HG02588 (cell line): Measurements from ENCODE around the gene L3MBTL3.

Source experiments
- ATAC-seq: cut with Tn5 transposase; IDR thresholded peaks from one replicate; pipeline ENCODE4 v1.9.1; 2021; ENCODE audit warnings: mild to moderate bottlenecking, moderate library complexity; ENCODE audit not compliant: unreplicated experiment

The L3MBTL3 gene

GRCh38 chr6:130026859-130027258 is 8.5 kb downstream of the L3MBTL3 start:
- no peak for ATAC-seq

DNA sequence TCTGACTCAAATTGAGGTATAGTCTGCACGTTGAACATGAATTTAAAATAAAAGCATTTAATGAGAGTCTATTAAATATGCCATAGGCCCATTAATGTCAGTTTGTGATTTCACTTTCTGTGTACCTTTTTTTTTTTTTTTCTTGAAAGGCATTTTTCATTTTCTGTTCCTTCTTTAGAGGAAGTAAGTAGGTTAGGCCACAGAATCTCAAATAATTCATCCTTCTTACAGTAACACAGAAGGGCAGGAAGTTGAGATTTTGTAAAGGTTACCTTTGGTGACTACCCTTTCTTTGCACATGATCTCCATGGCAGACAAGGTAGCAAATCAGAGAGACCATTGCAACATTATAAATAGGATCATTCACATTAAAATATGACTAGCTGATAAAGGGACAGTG is 9.6 kb downstream of the L3MBTL3 start:
- ATAC-seq: peak; percentile 60

- ATAC-seq: no peak
Observed at GRCh38 chr6:130029163-130029562, 10.8 kb downstream of the L3MBTL3 start.

GRCh38 chr6:130032758-130033340 is 14.5 kb downstream of the L3MBTL3 start:
- no peak for ATAC-seq

DNA sequence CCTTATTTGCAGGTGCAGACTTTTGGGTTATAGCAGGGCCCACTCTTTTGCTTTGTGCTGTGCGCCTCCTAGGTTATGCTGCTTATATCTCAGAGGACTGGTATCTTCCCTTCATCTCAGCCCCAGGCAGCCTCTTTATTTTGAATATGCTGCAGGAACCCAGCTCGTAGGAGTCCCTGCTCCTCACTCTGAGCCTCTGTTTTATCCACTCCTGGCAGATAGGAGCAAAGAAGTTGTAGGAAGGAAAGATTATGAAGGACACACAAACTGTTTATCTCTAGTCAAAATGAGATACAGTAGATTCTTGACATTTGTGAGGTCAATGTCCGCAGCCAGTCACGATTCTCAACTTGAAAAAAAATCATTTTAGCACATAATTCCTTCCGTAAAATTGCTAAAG is 15.6 kb downstream of the L3MBTL3 start:
- no peak for ATAC-seq

- no peak for ATAC-seq
Observed at GRCh38 chr6:130034378-130035146, 16.2 kb downstream of the L3MBTL3 start.

GRCh38 chr6:130035211-130035610 is 16.8 kb downstream of the L3MBTL3 start:
- no peak for ATAC-seq

DNA sequence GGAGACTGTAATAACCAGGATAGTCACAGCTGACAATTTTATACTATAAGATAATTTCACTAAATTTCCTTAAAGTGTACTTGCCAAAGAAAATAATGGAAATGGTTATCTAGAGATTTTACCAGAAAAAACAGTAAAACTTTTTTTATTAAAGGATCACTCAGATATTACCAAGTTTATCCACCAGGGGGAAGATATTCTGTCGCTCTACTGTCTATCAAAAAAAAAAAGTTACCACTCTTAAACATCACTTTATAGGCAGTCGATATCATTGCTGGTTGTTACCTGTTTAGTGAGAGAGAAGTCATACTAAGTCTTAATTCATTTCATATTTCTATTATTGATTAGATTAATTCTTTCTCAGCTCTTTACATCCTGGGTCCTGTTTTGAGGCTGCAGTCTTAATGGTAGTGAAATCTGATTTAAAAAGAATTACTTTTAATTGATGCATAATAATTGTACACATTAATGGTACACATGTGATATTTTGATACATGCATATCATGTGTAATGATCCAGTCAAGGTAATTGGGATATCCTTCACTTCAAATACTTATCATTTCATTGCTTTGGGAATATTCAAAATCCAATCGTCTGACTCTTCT is 18.9 kb downstream of the L3MBTL3 start:
- no peak for ATAC-seq

- no peak for ATAC-seq
Observed at GRCh38 chr6:130041594-130041993, 23.2 kb downstream of the L3MBTL3 start.

- ATAC-seq: no peak
Observed at GRCh38 chr6:130043344-130043743, 25.0 kb downstream of the L3MBTL3 start.

- ATAC-seq: no peak
Observed at GRCh38 chr6:130045622-130046021, 27.2 kb downstream of the L3MBTL3 start.

DNA sequence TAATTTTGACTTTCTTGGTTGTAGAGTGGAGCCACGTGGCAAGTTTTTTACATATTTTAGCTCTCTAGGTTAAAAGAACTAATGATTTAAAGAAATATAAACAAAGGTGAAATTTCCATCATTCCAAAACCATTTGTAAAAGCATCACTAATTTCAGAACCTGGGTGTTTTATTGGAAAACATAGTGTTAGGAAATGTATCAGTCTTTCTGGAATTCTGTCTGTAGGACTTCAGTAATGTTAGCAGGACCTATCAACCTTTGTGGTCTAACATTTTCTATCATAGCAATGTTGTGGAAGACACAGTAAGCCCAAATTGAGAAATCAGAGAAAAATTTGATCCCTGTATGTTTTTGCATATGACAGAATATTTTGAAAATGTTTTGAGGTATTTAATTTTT is 28.3 kb downstream of the L3MBTL3 start:
- no peak for ATAC-seq

- ATAC-seq: no peak
Observed at GRCh38 chr6:130047088-130047995, 29.0 kb downstream of the L3MBTL3 start.

- ATAC-seq: no peak
Observed at GRCh38 chr6:130050230-130050629, 31.8 kb downstream of the L3MBTL3 start.

GRCh38 chr6:130054725-130055124 is 36.3 kb downstream of the L3MBTL3 start:
- ATAC-seq: no peak

- no peak for ATAC-seq
Observed at GRCh38 chr6:130055271-130055670, 36.9 kb downstream of the L3MBTL3 start.

- ATAC-seq: no peak
Observed at GRCh38 chr6:130057495-130057894, 39.1 kb downstream of the L3MBTL3 start.

GRCh38 chr6:130063806-130064205 is 45.4 kb downstream of the L3MBTL3 start:
- no peak for ATAC-seq

DNA sequence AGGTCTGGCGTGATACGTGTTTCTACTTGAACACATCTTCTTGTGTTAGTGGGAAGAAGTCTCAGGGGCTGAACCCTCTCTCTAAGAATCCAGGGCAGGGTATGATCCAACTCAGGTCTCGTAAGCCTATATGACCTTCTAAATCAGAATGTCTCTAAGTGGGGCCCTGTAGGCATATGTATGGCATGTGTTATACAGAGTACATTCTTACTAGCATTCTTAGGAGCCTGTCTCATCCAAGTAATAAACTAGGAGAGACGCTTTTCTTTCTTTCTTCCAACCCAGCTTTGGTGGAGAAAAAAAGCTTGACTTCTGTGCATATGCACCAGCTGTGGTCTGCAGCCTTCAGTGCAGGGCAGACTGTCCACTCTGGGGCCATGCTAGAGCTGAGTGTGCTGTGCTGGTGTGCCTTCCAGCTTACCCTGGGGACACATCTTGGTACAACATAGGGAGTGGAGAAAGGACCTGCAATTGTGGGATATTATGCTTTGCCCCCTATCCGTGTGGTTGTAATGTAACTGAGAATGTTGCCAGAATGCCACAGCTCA is 47.3 kb downstream of the L3MBTL3 start:
- ATAC-seq: no peak

DNA sequence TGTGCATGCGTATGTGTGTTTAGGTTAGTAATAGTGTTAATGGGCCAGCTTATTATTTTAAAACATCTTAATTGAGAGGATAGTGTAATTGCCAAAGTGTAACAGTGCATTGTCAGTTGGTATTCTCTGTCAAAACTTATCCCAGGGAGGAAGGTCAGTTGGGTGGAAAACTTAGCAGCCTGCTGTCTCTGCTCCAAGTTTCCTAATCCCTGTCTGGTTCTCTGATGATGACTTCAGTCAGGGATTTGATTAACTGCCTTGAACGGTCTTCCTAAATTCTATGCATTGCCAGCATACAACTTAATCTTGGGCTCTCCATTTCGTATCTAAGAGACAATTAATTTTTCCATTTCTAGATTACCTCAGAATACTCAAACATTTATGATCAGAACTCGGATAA is 51.1 kb downstream of the L3MBTL3 start:
- no peak for ATAC-seq

- no peak for ATAC-seq
Observed at GRCh38 chr6:130070326-130070725, 51.9 kb downstream of the L3MBTL3 start.
